ENCODE results near the gene NEUROG1. TPM values are rescaled to one million over a fixed set of nuclear protein-coding genes. Genes with fewer than 3 reads are reported as not detected.

The NEUROG1 gene
- total RNA-seq, 4 donors from 2014 or later = not detected

GRCh38 chr5:135543485-135544304 lies 7.9 kb upstream of the NEUROG1 start:
- no peak for DNase-seq (ENCODE audit: extremely low spot score)
- 4% methylated on average over 31 of the region's 77 CpGs for WGBS

GRCh38 chr5:135543001-135543484 lies 7.3 kb upstream of the NEUROG1 start:
- H3K4me1 ChIP-seq = peaks cover 17 to 22% (median 19%) of the 10 kb centered on the region in 4 donors
- peak overlapping the region; percentile 48 to 63 (median 52) for H3K4me3 ChIP-seq
- peaks cover 0 to 98% (median 31%) of the 10 kb centered on the region in 4 donors for H3K27me3 ChIP-seq
- H3K9me3 ChIP-seq = peaks cover 0 to under 1% (median 0%) of the 10 kb centered on the region in 4 donors
- DNase-seq (ENCODE audit: extremely low spot score) = no peak
- H3K27ac ChIP-seq (replicated peaks in 1 of 4) = no peak overlapping the region
- intact Hi-C loops (cut with DNase I) = no loop called here
- H3K36me3 ChIP-seq = no peaks in the 10 kb centered on the region
- WGBS = 46% methylated on average over 5 of the region's 5 CpGs
- TF ChIP-seq POLR2AphosphoS5 (IDR thresholded peaks at IDR 0.05) (no peak), CTCF (IDR thresholded peaks at IDR 0.05) (no peak), POLR2A (IDR thresholded peaks at IDR 0.05; ENCODE audit: low read depth) (no peak), EP300 (IDR thresholded peaks at IDR 0.05) (no peak)

More at GRCh38 chr5:135543485-135544304, 7.9 kb upstream of the NEUROG1 start:
- Histone ChIP-seq H3K36me3 (no peaks in the 10 kb centered on the region), H3K9me3 (no peaks in the 10 kb centered on the region), H3K4me3 (peak overlapping the region; percentile 48 to 63 (median 52)), H3K4me1 (peaks cover 17 to 22% (median 19%) of the 10 kb centered on the region in 4 donors), H3K27ac (replicated peaks in 1 of 4) (no peak overlapping the region), H3K27me3 (peaks cover 0 to 97% (median 31%) of the 10 kb centered on the region in 4 donors)
- TF ChIP-seq POLR2A (IDR thresholded peaks at IDR 0.05; ENCODE audit: low read depth) = no peak
- TF ChIP-seq POLR2AphosphoS5 (IDR thresholded peaks at IDR 0.05) = no peak
- no peak for TF ChIP-seq CTCF (IDR thresholded peaks at IDR 0.05)
- no peak for TF ChIP-seq EP300 (IDR thresholded peaks at IDR 0.05)
- intact Hi-C loops (cut with DNase I) = no loop called here

GRCh38 chr5:135541807-135542502 lies 6.2 kb upstream of the NEUROG1 start:
- H3K36me3 ChIP-seq = no peaks in the 10 kb centered on the region
- no peak for DNase-seq (ENCODE audit: extremely low spot score)
- H3K4me1 ChIP-seq = peaks cover 17 to 22% (median 19%) of the 10 kb centered on the region in 4 donors
- intact Hi-C loops (cut with DNase I) = no loop called here
- TF ChIP-seq POLR2AphosphoS5 (IDR thresholded peaks at IDR 0.05) = no peak
- TF ChIP-seq EP300 (IDR thresholded peaks at IDR 0.05) = no peak
- TF ChIP-seq CTCF (IDR thresholded peaks at IDR 0.05) = no peak
- H3K27ac ChIP-seq (replicated peaks in 1 of 4) = no peak overlapping the region
- H3K9me3 ChIP-seq = peaks cover 0 to 10% (median 2%) of the 10 kb centered on the region in 4 donors
- WGBS = 46% methylated on average over 9 of the region's 11 CpGs
- peaks cover 0 to 98% (median 35%) of the 10 kb centered on the region in 4 donors for H3K27me3 ChIP-seq
- no peak overlapping the region for H3K4me3 ChIP-seq

- no peak for DNase-seq (ENCODE audit: extremely low spot score)
- no peak for TF ChIP-seq POLR2AphosphoS5 (IDR thresholded peaks at IDR 0.05)
- no peak for TF ChIP-seq EP300 (IDR thresholded peaks at IDR 0.05)
- no peak for TF ChIP-seq POLR2A (IDR thresholded peaks at IDR 0.05; ENCODE audit: low read depth)
- no peak for TF ChIP-seq CTCF (IDR thresholded peaks at IDR 0.05)
- Histone ChIP-seq H3K9me3 (peaks cover 0 to 10% (median 2%) of the 10 kb centered on the region in 4 donors), H3K36me3 (no peaks in the 10 kb centered on the region), H3K4me1 (peaks cover 25 to 36% (median 35%) of the 10 kb centered on the region in 4 donors), H3K4me3 (no peak overlapping the region), H3K27ac (replicated peaks in 1 of 4) (no peak overlapping the region), H3K27me3 (peaks cover 0 to 98% (median 40%) of the 10 kb centered on the region in 4 donors)
- intact Hi-C loops (cut with DNase I) = no loop called here
- WGBS = 64% methylated on average over 2 of the region's 4 CpGs
Observed at GRCh38 chr5:135539430-135540005, 3.8 kb upstream of the NEUROG1 start.
